ENCODE results near the gene CST3. TPM values are rescaled to one million over a fixed set of nuclear protein-coding genes. Genes with fewer than 3 reads are reported as not detected.

The CST3 gene
- total RNA-seq, 1 donor from 2014 or later, result 2,609 TPM

DNA sequence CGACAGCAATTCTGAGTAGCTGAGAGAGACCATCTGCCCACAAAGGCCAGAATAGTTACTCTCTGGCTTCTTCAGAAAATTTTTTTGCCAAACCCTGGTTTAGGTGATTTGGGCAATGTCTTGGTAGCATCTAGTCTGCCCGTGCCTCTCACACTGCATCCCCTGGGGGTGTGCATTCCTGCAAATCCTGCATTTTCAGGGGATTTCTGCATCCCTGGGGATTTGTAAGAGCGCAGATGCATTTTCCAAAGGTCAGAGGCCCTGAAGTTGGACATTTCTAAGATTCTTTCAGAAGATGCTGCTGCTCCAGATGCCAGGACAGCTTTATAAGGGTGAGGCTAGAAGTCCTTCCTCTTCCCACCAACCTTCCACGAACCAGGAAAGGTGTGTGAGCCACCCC, 36.0 kb downstream of the CST3 start:
- Histone ChIP-seq H3K36me3 (no peaks in the 10 kb centered on the region), H3K4me3 (no peak overlapping the region), H3K27me3 (no peaks in the 10 kb centered on the region), H3K9me3 (no peaks in the 10 kb centered on the region), H3K27ac (no peak overlapping the region), H3K4me1 (no peaks in the 10 kb centered on the region)
- DNase-seq (ENCODE audit: low spot score in 2 of 2), result no peak
- TF ChIP-seq, protein P1, sequence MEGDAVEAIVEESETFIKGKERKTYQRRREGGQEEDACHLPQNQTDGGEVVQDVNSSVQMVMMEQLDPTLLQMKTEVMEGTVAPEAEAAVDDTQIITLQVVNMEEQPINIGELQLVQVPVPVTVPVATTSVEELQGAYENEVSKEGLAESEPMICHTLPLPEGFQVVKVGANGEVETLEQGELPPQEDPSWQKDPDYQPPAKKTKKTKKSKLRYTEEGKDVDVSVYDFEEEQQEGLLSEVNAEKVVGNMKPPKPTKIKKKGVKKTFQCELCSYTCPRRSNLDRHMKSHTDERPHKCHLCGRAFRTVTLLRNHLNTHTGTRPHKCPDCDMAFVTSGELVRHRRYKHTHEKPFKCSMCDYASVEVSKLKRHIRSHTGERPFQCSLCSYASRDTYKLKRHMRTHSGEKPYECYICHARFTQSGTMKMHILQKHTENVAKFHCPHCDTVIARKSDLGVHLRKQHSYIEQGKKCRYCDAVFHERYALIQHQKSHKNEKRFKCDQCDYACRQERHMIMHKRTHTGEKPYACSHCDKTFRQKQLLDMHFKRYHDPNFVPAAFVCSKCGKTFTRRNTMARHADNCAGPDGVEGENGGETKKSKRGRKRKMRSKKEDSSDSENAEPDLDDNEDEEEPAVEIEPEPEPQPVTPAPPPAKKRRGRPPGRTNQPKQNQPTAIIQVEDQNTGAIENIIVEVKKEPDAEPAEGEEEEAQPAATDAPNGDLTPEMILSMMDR (IDR thresholded peaks at IDR 0.05), result no peak
- intact Hi-C loops (cut with DNase I), result no loop called here

DNA sequence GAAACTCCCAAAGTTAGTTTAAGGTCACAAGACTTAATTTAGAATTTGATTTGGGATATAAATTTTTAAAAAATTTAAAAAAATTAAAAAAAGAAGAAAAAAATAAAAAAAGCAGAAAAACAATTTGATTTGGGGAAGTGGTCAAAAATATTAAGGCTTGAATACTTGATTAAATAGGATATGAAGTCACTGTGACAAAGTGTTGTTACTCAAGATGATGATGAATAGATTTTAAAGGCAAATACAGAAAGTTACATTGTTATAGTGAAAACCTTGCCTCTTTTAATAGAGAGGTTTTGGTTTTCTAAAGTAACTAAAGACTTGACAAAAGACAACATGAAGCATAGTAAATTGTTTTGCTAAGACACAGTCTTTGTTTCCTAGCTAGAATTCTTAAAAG, 39.3 kb downstream of the CST3 start:
- Histone ChIP-seq H3K27ac (no peak overlapping the region), H3K9me3 (no peaks in the 10 kb centered on the region), H3K27me3 (no peaks in the 10 kb centered on the region), H3K4me3 (no peak overlapping the region), H3K36me3 (no peaks in the 10 kb centered on the region), H3K4me1 (no peaks in the 10 kb centered on the region)
- TF ChIP-seq, protein P1 (IDR thresholded peaks at IDR 0.05), result no peak
- intact Hi-C loops (cut with DNase I), result no loop called here
- no peak for DNase-seq (ENCODE audit: low spot score in 2 of 2)

DNA sequence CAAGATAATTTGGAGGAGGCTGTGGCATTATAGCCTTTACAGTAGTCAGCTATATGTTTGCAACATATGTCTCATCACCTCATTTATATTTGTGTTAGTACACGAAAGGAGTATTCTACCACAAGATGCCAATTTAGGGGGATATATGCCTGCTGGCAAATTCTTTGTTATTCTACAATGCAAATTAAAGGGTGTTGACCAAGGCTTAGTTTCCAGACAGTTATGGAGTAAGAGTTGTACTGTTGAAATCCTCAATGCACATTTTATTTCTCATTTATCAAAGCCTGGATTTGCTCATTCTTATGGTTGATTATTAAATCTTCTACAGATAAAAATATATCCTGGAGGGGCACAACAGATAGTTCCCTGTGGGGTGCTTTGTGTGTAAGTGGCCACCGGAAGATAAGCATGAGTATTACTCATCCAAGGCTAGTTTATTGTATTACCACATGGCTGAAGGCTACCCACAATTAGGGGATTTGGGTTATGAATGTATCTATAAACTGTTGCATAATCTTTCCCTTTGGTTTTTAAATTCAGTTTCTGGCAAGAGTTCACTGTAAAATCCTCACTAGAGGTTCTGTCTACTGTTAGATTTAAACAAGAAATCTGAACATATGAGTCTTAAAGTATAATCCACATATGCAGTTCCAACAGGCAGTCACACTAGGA, 41.0 kb downstream of the CST3 start:
- Histone ChIP-seq H3K27ac (no peak overlapping the region), H3K9me3 (no peaks in the 10 kb centered on the region), H3K4me1 (no peaks in the 10 kb centered on the region), H3K27me3 (no peaks in the 10 kb centered on the region), H3K36me3 (no peaks in the 10 kb centered on the region), H3K4me3 (no peak overlapping the region)
- no peak for DNase-seq (ENCODE audit: low spot score in 2 of 2)
- intact Hi-C loops (cut with DNase I), result no loop called here
- TF ChIP-seq, protein P1 (IDR thresholded peaks at IDR 0.05), result no peak

DNA sequence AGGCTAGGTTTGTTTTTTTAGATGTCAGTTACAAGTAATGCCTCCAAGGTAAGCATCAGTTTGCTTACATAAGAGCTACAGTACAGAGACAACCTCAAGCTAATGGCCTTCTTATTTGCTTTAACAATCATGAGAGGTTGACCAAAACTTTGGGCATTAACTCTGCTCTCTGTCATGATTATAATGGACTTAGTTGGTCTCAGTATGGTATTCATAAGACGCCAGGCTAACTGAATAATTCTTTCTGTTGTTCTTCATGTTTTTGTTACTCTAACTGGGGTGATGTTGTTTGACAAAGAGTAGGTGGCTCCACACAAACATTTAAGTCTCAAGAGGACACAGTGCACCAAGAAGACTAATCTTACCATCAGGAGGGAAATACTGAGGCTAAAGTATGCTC, 41.8 kb downstream of the CST3 start:
- DNase-seq (ENCODE audit: low spot score in 2 of 2), result no peak
- no peaks in the 10 kb centered on the region for H3K27me3 ChIP-seq
- no peaks in the 10 kb centered on the region for H3K36me3 ChIP-seq
- no peaks in the 10 kb centered on the region for H3K4me1 ChIP-seq
- TF ChIP-seq, protein P1 (IDR thresholded peaks at IDR 0.05), result no peak
- H3K9me3 ChIP-seq, result no peaks in the 10 kb centered on the region
- H3K4me3 ChIP-seq, result no peak overlapping the region
- intact Hi-C loops (cut with DNase I), result no loop called here
- H3K27ac ChIP-seq, result no peak overlapping the region

DNA sequence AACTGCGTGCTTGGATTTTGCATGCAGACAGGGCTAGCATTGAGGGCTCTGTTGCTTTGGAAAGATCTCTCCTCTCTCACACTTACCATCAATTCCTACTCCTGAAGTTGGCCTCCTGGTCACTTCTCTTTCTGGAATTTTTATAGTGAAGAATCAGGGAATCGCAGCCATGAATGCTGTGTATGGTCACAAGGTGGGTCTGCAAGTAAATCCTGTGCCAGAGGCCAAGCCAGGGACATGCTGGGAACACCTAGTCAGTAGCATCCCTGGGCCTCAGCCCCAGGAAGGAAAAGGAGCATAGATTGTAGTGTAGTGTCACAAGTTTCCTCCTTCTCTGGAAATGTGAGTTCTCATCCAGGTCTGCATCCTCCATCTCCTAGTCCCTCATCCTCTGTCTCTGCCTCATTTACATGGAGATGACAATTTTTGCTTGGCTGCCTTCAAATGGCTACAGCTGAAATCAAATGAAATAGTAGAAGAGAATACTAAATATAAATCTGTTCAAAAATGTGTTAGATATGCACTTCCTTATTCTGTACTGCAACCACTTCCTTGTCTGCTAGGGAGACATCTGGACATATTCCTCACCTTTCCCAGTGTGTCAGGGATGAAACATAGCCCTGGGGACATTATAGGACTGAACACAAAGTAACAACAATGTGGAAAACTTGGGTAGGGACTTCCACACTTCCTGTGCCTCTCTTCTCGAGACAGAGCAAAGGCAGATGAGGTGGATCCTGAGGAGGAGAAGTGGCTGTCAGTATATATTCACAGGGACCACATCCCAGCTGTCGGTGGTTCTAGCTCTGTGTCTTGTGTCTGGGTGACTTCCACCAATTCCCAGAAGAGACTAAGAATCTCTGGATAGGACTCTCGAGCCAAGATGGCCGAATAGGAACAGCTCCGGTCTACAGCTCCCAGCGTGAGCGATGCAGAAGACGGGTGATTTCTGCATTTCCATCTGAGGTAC, 49.0 kb downstream of the CST3 start:
- Histone ChIP-seq H3K27me3 (no peaks in the 10 kb centered on the region), H3K4me3 (no peak overlapping the region), H3K4me1 (no peaks in the 10 kb centered on the region), H3K27ac (no peak overlapping the region), H3K36me3 (no peaks in the 10 kb centered on the region), H3K9me3 (no peaks in the 10 kb centered on the region)
- intact Hi-C loops (cut with DNase I), result no loop called here
- TF ChIP-seq, protein P1 (IDR thresholded peaks at IDR 0.05), result no peak
- DNase-seq (ENCODE audit: low spot score in 2 of 2), result no peak
